Measurements from ENCODE around the gene MAGEA9B. TPM values are rescaled to one million over a fixed set of nuclear protein-coding genes. Genes with fewer than 3 reads are reported as not detected.

Gene MAGEA9B
- total RNA-seq, 1 donor from 2014 or later, result not detected

GRCh38 chrX:149571770-149572169 lies 15.5 kb downstream of the MAGEA9B start:
- intact Hi-C loops (cut with DNase I), result no loop called here
- no peak overlapping the region for H3K4me3 ChIP-seq
- H3K9me3 ChIP-seq, result no peaks in the 10 kb centered on the region
- ATAC-seq (no peak), DNase-seq (no peak)
- no peaks in the 10 kb centered on the region for H3K27me3 ChIP-seq (ENCODE audit: low read depth)
- no peaks in the 10 kb centered on the region for H3K4me1 ChIP-seq
- H3K27ac ChIP-seq, result no peak overlapping the region
- TF ChIP-seq CTCF (IDR thresholded peaks at IDR 0.05), result no peak
- no peaks in the 10 kb centered on the region for H3K36me3 ChIP-seq

GRCh38 chrX:149570668-149571067 lies 16.6 kb downstream of the MAGEA9B start:
- Histone ChIP-seq H3K36me3 (no peaks in the 10 kb centered on the region), H3K9me3 (no peaks in the 10 kb centered on the region), H3K4me3 (no peak overlapping the region), H3K27me3 (ENCODE audit: low read depth) (no peaks in the 10 kb centered on the region), H3K27ac (no peak overlapping the region), H3K4me1 (no peaks in the 10 kb centered on the region)
- no peak for TF ChIP-seq CTCF (IDR thresholded peaks at IDR 0.05)
- intact Hi-C loops (cut with DNase I), result no loop called here
- DNase-seq, result no peak
- ATAC-seq, result no peak

- Histone ChIP-seq H3K36me3 (no peaks in the 10 kb centered on the region), H3K4me1 (no peaks in the 10 kb centered on the region), H3K9me3 (no peaks in the 10 kb centered on the region), H3K27me3 (ENCODE audit: low read depth) (no peaks in the 10 kb centered on the region), H3K4me3 (no peak overlapping the region), H3K27ac (no peak overlapping the region)
- no peak for ATAC-seq
- no peak for DNase-seq
- TF ChIP-seq CTCF (IDR thresholded peaks at IDR 0.05), result no peak
- intact Hi-C loops (cut with DNase I), result no loop called here
Observed at GRCh38 chrX:149569770-149570169, 17.5 kb downstream of the MAGEA9B start.

- H3K27me3 ChIP-seq (ENCODE audit: low read depth), result no peaks in the 10 kb centered on the region
- intact Hi-C loops (cut with DNase I), result no loop called here
- DNase-seq (no peak), ATAC-seq (no peak)
- no peak overlapping the region for H3K27ac ChIP-seq
- no peaks in the 10 kb centered on the region for H3K4me1 ChIP-seq
- TF ChIP-seq CTCF (IDR thresholded peaks at IDR 0.05), result no peak
- no peak overlapping the region for H3K4me3 ChIP-seq
- no peaks in the 10 kb centered on the region for H3K9me3 ChIP-seq
- no peaks in the 10 kb centered on the region for H3K36me3 ChIP-seq
Observed at GRCh38 chrX:149568701-149569296, 18.5 kb downstream of the MAGEA9B start.

GRCh38 chrX:149567621-149568417 lies 19.4 kb downstream of the MAGEA9B start:
- no peak overlapping the region for H3K27ac ChIP-seq
- no peaks in the 10 kb centered on the region for H3K36me3 ChIP-seq
- no peaks in the 10 kb centered on the region for H3K9me3 ChIP-seq
- H3K27me3 ChIP-seq (ENCODE audit: low read depth), result no peaks in the 10 kb centered on the region
- no peaks in the 10 kb centered on the region for H3K4me1 ChIP-seq
- no peak for ATAC-seq
- no peak overlapping the region for H3K4me3 ChIP-seq
- no peak for DNase-seq
- TF ChIP-seq CTCF (IDR thresholded peaks at IDR 0.05), result no peak
- intact Hi-C loops (cut with DNase I), result no loop called here

Measured in lower lobe of right lung (tissue), 2 donors.